ENCODE results near the gene TMEM80. TPM values are rescaled to one million over a fixed set of nuclear protein-coding genes. Genes with fewer than 3 reads are reported as not detected.

Gene TMEM80
- total and polyA plus RNA-seq, 10 of the 15 experiments (the other 5 are each of a cell fraction or from before 2014, with no cell fraction given): 6.7 to 30.9 (median 20.7) TPM

DNA sequence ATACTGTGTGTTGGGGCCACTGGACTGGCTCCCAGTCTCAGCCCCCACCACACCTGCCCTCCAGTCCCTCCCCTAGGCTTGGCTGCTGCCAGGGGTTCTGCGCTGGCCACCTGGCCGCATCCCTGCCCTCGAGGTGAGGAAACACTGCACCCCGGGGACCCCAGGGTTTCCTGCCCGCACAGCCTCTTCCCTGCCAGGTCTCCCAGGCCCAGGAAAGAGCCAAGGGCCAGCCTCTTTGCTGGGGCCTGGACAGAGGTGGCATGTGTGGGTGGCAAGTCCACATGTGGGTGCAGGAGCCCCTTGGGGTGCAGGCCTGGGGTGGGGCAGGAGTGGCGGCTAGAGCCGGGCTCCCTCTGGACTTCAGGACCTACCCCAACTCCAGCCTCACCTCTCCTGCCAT is 12.9 kb downstream of the TMEM80 start:
- H3K4me3 ChIP-seq: no peak overlapping the region
- H3K27me3 ChIP-seq (replicated peaks in 1 of 2; ENCODE audit: control insufficient read depth in 2 of 2, insufficient read depth in 2 of 2, low read length in 1 of 2): no peaks in the 10 kb centered on the region; a peak in 1 of 4 replicates
- H3K9me3 ChIP-seq (replicated peaks; ENCODE audit: control insufficient read depth, insufficient read depth, low read length): no peaks in the 10 kb centered on the region
- ATAC-seq (no peak), FAIRE-seq (no peak), DNase-seq (ENCODE audit: low read depth, low spot score) (no peak)
- BruUV-seq (replicated peaks): no TSS peak
- ChIA-PET RAD21 (ENCODE audit: unreplicated experiment) (no interaction called here), CTCF (no interaction called here), SMC1A (ENCODE audit: uncharacterized antibody, unreplicated experiment) (no interaction called here), POLR2A (no interaction called here)
- H2AFZ ChIP-seq (ENCODE audit: control insufficient read depth, low read depth, low read length): no peak overlapping the region
- H3K4me2 ChIP-seq (ENCODE audit: control insufficient read depth, insufficient read depth): no peak overlapping the region
- intact Hi-C loops (cut with micrococcal nuclease; ENCODE audit: unreplicated experiment) (no loop called here), in situ Hi-C loops (cut with MboI) (no loop called here)
- H3K4me1 ChIP-seq (ENCODE audit: control insufficient read depth, insufficient read depth, low read length): no peaks in the 10 kb centered on the region
- 15% methylated on average over 5 of the region's 7 CpGs for WGBS (ENCODE audit: insufficient coverage, insufficient replicate concordance, low lambda C conversion rate, missing lambda C conversion rate)
- no peaks in the 10 kb centered on the region for H4K20me1 ChIP-seq (ENCODE audit: control insufficient read depth, insufficient read depth)
- H3K9ac ChIP-seq (ENCODE audit: control insufficient read depth, insufficient read depth, low read length): no peak overlapping the region
- H3K27ac ChIP-seq (ENCODE audit: control insufficient read depth, insufficient read depth): no peak overlapping the region
- no peaks in the 10 kb centered on the region for H3K79me2 ChIP-seq (ENCODE audit: control insufficient read depth, insufficient read depth, low read length)
- H3K36me3 ChIP-seq (ENCODE audit: control insufficient read depth in 2 of 2, insufficient read depth in 2 of 2, low read length in 1 of 2): no peaks in the 10 kb centered on the region
- TF ChIP-seq, protein P1, sequence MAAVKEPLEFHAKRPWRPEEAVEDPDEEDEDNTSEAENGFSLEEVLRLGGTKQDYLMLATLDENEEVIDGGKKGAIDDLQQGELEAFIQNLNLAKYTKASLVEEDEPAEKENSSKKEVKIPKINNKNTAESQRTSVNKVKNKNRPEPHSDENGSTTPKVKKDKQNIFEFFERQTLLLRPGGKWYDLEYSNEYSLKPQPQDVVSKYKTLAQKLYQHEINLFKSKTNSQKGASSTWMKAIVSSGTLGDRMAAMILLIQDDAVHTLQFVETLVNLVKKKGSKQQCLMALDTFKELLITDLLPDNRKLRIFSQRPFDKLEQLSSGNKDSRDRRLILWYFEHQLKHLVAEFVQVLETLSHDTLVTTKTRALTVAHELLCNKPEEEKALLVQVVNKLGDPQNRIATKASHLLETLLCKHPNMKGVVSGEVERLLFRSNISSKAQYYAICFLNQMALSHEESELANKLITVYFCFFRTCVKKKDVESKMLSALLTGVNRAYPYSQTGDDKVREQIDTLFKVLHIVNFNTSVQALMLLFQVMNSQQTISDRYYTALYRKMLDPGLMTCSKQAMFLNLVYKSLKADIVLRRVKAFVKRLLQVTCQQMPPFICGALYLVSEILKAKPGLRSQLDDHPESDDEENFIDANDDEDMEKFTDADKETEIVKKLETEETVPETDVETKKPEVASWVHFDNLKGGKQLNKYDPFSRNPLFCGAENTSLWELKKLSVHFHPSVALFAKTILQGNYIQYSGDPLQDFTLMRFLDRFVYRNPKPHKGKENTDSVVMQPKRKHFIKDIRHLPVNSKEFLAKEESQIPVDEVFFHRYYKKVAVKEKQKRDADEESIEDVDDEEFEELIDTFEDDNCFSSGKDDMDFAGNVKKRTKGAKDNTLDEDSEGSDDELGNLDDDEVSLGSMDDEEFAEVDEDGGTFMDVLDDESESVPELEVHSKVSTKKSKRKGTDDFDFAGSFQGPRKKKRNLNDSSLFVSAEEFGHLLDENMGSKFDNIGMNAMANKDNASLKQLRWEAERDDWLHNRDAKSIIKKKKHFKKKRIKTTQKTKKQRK (IDR thresholded peaks at IDR 0.05; ENCODE audit: low read depth, low read length): no peak
- TF ChIP-seq KAT2A (conservative IDR thresholded peaks at IDR 0.05; ENCODE audit: control insufficient read depth, low read depth, low read length) (no peak), HDGF (IDR thresholded peaks at IDR 0.05) (no peak), FOXK2 (IDR thresholded peaks at IDR 0.05) (no peak), ZNF24 (IDR thresholded peaks at IDR 0.05) (no peak), RBBP5 (conservative IDR thresholded peaks at IDR 0.05) (no peak), CBX3 (IDR thresholded peaks at IDR 0.05; ENCODE audit: borderline replicate concordance, low read depth) (no peak), SMARCA5 (IDR thresholded peaks at IDR 0.05) (no peak)
- TF ChIP-seq, protein P2, sequence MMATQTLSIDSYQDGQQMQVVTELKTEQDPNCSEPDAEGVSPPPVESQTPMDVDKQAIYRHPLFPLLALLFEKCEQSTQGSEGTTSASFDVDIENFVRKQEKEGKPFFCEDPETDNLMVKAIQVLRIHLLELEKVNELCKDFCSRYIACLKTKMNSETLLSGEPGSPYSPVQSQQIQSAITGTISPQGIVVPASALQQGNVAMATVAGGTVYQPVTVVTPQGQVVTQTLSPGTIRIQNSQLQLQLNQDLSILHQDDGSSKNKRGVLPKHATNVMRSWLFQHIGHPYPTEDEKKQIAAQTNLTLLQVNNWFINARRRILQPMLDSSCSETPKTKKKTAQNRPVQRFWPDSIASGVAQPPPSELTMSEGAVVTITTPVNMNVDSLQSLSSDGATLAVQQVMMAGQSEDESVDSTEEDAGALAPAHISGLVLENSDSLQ (IDR thresholded peaks at IDR 0.05): no peak
- TF ChIP-seq, protein P3, sequence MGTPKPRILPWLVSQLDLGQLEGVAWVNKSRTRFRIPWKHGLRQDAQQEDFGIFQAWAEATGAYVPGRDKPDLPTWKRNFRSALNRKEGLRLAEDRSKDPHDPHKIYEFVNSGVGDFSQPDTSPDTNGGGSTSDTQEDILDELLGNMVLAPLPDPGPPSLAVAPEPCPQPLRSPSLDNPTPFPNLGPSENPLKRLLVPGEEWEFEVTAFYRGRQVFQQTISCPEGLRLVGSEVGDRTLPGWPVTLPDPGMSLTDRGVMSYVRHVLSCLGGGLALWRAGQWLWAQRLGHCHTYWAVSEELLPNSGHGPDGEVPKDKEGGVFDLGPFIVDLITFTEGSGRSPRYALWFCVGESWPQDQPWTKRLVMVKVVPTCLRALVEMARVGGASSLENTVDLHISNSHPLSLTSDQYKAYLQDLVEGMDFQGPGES (IDR thresholded peaks at IDR 0.05): no peak
- TF ChIP-seq, protein P4, sequence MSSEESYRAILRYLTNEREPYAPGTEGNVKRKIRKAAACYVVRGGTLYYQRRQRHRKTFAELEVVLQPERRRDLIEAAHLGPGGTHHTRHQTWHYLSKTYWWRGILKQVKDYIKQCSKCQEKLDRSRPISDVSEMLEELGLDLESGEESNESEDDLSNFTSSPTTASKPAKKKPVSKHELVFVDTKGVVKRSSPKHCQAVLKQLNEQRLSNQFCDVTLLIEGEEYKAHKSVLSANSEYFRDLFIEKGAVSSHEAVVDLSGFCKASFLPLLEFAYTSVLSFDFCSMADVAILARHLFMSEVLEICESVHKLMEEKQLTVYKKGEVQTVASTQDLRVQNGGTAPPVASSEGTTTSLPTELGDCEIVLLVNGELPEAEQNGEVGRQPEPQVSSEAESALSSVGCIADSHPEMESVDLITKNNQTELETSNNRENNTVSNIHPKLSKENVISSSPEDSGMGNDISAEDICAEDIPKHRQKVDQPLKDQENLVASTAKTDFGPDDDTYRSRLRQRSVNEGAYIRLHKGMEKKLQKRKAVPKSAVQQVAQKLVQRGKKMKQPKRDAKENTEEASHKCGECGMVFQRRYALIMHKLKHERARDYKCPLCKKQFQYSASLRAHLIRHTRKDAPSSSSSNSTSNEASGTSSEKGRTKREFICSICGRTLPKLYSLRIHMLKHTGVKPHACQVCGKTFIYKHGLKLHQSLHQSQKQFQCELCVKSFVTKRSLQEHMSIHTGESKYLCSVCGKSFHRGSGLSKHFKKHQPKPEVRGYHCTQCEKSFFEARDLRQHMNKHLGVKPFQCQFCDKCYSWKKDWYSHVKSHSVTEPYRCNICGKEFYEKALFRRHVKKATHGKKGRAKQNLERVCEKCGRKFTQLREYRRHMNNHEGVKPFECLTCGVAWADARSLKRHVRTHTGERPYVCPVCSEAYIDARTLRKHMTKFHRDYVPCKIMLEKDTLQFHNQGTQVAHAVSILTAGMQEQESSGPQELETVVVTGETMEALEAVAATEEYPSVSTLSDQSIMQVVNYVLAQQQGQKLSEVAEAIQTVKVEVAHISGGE (CRISPR knock-in tag; IDR thresholded peaks at IDR 0.05): no peak
- TF ChIP-seq, protein P5, sequence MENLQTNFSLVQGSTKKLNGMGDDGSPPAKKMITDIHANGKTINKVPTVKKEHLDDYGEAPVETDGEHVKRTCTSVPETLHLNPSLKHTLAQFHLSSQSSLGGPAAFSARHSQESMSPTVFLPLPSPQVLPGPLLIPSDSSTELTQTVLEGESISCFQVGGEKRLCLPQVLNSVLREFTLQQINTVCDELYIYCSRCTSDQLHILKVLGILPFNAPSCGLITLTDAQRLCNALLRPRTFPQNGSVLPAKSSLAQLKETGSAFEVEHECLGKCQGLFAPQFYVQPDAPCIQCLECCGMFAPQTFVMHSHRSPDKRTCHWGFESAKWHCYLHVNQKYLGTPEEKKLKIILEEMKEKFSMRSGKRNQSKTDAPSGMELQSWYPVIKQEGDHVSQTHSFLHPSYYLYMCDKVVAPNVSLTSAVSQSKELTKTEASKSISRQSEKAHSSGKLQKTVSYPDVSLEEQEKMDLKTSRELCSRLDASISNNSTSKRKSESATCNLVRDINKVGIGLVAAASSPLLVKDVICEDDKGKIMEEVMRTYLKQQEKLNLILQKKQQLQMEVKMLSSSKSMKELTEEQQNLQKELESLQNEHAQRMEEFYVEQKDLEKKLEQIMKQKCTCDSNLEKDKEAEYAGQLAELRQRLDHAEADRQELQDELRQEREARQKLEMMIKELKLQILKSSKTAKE (IDR thresholded peaks at IDR 0.05; ENCODE audit: low read depth, poor library complexity, severe bottlenecking): no peak

Data from GM12878 (cell line).